NCI-H187 treated with DMSO at 0.1 percent for 48 hours (cell line): ENCODE measurements around the gene GDI2.
A peak's percentile ranks its signal among the peaks of the same experiment; 100 is the strongest.
"Not testable (repeated sequence)": the region's sequence is repeated elsewhere in the genome, so short reads cannot be mapped to it uniquely, and the experiment has no call there.

Experiments
- DNase-seq: peaks from one replicate; lab custom pipeline; 2025; lab: John Stamatoyannopoulos, UW

Gene GDI2

DNA sequence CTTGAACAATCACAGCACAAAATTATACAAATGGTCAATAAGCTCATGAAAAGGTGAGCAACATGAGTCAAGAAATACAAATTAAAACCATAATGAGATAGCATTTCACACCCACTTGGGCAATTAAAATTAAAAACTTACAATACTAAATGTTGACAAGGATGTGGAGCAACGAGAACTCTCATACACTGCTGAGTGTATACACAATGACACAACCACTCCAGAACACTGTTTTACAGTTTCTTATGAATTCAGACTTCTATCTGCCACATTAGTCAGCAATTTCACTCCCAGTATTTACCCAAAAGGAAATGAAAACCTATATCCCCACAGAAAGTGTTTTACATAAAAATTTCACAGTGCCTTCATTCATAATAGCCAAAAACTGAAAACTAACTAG lies 31.1 kb downstream of the GDI2 start:
- DNase-seq, result no peak

DNA sequence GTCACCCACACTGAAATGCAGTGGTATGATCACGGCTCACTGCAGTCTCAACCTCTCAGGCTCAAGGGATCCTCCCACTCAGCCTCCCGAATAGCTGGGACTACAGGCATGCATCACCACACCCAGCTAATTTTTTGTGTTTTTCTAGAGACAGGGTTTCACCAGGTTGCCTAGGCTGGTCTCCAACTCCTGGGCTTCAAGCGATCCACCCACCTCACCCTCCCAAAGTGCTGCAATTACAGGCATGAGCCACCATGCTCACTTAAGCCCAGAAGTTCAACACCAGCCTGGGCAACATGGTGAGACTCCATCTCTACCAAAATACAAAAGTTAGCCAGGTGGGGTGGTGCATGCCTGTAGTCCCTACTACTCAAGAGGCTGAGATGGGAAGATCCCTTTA lies 33.5 kb downstream of the GDI2 start:
- no peak for DNase-seq

DNA sequence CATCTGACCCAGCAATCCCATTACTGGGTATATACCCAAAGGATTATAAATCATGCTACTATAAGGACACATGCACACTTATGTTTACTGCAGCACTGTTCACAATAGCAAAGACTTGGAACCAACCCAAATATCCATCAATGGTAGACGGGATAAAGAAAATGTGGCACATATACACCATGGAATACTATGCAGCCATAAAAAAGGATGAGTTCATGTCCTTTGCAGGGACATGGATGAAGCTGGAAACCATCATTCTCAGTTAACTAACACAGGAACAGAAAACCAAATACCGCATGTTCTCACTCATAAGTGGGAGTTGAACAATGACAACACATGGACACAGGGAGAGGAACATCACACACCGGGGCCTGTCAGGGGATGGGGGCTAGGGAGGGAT lies 35.5 kb downstream of the GDI2 start:
- DNase-seq, result not testable (repeated sequence)

DNA sequence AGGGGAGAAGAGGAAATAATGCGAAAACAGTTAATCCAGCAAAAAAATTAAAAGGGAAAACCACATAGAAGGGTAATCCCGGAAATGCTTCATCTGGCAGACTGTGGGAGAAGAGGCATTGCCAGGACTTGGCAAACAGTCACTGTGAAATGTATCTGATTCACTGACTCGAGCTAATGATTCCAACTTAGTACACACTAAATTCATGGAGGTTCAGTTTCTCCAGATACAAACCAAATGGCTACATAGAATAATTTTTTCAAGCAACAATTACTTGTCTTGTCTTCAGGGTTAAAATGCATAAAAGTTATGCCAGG lies 36.4 kb downstream of the GDI2 start:
- DNase-seq, result no peak

DNA sequence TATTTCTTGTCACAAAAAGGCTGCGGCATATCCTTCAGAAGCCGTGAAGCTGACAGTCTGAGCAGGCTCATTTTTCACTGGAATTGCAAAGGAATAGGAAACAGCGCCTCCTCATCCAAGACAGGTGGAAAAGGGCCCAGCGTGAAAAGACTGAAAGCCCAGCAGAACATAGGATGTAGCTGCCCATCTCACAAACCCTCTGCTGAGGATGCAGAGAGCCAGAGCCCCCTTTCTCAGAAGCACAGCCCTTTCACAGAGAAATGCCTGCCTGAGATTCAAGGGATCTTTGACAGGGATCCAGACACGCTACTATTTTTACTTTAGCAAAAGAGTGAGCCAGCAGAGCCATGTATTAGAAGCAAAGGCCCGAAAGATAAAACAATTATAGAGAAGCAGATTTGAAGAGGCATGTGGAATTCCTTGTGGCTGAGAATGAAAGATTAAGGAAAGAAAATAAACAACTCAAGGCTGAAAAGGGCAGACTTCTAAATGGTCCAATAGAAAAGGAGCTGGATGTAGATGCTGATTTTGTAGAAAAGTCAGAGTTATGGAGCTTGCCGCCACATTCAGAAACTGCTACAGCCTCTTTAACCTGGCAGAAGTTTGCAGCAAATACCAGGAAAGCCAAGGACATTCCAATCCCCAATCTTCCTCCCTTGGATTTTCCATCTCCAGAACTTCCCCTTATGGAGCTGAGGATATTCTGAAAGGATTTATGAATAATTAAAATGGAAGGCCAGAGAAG lies 36.9 kb downstream of the GDI2 start:
- DNase-seq, result no peak

DNA sequence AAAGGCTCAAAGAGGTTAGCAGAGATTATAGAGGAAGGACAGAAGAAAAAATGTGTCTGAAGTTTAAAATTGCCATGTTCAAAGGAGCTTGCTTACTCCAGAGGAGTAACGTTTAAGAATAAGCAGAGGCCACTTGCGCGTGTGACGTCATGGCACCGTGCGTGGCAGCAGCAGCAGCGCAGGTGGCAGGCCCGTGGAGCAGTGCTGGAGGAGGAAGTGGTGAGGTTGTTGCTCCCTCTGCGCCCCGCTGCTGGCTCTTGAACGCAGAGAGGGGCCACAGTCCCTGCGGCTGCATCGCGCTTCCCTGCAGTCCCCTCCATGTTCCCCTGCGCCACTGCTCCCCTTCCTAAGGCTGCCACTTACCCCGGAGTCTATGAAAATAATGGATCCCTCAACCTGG lies 37.5 kb downstream of the GDI2 start:
- no peak for DNase-seq

DNA sequence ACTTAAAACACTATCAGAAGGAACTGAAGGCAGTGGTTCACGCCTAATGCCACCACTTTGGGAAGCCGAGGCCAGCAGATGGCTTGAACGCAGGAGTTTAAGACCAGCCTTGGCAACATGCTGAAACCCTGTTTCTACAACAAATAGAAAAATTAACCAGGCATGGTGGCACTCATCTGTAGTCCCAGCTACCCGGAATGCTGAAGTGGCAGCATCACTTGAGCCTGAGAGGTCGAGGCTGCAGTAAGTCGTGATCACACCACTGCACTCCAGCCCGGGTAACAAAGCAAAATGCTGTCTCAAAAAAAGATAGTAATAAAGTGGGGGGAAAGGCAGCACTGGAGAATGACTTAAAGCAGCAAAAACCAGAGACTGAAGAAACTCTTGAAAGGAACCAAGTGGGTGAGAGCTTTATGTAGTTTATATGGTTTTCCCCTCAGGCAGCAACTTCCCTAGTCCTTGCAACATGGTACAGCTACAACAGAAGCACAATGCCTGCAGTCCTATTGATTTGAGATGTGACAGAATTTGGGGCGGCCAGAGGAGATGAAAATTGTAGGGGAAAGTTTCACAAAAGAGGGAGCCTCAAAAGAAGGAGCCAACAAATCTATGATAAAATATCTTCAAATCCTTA lies 38.1 kb downstream of the GDI2 start:
- DNase-seq, result no peak

DNA sequence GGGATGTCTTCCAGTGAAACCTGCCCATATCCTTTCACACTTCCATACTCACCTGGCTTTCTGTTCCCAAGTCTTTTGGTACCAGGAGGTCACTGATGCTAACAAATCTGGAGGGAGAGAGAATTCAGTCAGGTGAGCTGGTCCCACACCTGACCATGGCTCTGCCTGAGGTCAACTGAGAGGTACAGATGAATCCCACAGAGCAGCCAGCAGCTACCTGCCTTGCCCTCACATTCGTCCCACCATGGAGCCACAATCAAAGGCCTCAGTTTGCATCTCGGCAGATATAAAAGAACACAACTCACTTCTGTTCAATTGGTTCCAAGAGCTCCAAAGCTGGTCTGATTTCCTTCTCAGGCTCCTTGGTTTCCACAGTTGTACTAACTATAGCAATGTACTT lies 47.0 kb downstream of the GDI2 start:
- DNase-seq, result no peak

DNA sequence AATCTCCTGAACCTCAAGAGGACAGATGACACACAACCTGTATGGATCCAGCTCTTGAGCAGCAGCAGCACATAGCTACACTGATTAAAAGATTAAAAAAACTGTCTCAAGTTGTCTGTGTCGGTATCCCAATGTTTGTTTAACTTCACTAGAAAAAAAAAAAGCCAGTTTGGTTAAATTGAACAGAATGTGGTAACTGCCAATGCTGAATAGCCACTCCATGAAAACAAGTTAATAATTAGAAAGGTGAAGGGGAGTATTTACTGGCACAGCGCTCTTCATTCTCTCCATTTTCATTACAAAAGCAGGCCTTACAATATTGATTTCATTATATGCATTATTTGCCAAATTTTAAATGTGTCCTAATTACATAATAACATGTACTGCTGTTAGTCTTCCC lies 47.6 kb downstream of the GDI2 start:
- DNase-seq, result no peak

DNA sequence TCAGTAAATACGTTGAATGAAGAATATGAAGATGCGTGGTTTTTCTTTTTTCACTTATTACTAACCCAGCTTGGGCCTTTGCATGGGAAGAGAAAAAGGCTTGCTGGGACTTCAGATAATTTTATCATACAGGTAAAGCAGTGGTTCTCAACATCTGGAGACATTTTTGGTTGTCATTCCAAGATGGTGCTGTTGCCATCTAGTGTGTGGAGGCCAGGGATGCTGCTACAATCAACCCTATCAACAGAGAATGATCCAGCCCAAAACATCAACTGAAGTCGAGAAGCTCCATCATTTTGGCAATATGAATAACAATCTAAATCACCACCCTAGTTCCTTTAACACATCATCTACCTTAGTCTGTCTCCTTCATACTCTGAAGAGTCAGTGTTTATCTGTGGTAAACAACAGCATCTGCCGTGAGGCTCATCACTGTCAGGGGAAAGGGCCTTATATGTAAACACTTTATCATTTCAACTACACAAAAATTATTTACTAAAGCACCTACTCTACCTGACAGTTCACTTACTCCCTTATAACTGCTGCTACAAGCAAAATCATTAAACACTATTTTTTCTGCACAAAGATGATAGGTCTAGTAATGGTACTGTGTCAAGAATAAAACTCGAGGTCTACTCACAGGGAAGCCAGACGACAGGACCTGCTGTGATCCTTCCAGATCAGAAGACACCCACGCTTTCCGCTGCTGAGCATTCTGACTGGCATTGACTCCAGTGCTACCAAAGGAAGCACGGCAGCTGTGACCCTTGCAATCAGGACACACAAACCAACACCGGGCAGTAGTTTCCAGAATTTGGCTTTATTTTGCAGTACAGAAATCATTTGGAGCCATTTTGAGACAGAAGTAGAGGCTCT lies 48.6 kb downstream of the GDI2 start:
- DNase-seq, result no peak

DNA sequence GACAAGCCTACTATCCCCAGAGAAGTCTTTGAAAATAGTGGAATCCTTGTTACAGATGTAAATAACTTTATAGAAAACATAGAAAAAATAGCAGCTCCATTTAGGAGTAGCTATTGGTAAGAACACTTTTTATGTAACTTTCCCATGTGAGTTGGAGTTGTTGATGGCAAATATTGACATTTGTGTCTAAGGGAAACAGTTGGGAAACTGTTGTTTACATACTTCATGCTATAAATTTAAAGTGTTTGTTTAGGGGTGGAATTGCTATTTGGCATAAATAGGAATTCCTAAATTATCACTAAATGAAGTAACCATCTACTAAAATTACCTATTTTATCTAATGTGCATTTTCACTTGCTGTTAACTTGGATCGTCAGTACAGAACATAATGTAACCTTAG lies 50.7 kb downstream of the GDI2 start:
- no peak for DNase-seq

DNA sequence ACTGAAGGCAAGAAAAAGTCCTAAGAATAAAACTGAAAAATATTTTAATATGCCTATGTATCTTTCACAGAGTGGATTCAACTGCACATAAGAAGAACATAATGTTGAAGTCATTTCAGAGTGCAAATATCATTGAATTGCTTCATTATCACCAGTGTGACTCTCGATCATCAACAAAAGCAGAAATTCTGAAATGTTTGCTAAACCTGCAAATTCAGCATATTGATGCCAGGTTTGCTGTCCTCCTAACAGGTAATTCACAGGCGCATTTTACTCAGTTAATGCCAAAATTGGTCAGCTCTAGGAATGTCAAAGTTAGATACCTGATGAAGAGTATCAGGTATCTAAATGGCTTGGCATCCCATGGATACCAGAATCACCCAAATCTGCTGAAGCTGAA lies 52.0 kb downstream of the GDI2 start:
- no peak for DNase-seq

DNA sequence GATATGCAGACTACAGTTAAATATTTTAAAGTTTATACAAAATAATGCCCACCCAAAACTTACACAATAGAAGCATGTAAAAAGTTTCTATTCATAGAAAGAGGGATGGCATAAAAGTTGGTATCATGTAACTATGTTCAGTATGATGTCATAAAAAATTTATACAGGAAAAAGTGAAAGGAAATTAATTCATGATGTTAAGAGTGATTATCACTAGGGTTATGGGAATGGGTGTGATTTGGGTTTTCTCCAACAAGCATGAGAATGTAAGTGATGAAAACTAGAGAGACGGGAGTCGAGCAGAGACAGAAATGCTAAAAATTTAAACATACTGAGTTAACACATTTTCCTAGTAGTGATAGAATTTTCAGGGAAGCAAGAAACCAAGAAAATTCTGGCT lies 52.7 kb downstream of the GDI2 start:
- DNase-seq, result no peak

DNA sequence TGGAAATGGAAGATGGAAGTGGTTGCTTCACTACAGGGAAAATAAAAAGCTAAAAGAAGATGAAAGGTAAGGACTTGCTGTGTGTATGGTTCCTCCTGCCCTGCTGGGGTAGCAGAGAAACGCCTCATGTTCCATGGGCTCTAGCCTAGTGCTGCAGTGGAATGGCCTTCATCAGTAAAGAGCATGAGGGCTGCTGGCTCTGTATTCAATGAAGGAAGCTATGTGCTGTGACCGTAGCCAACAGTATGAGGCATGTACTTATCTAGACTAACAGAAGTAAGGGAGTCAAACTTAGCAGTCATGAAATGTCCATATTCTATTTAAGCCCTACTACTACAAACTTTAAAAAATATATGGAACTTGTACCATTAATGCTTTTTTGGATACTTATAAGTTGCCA lies 54.3 kb downstream of the GDI2 start:
- no peak for DNase-seq

DNA sequence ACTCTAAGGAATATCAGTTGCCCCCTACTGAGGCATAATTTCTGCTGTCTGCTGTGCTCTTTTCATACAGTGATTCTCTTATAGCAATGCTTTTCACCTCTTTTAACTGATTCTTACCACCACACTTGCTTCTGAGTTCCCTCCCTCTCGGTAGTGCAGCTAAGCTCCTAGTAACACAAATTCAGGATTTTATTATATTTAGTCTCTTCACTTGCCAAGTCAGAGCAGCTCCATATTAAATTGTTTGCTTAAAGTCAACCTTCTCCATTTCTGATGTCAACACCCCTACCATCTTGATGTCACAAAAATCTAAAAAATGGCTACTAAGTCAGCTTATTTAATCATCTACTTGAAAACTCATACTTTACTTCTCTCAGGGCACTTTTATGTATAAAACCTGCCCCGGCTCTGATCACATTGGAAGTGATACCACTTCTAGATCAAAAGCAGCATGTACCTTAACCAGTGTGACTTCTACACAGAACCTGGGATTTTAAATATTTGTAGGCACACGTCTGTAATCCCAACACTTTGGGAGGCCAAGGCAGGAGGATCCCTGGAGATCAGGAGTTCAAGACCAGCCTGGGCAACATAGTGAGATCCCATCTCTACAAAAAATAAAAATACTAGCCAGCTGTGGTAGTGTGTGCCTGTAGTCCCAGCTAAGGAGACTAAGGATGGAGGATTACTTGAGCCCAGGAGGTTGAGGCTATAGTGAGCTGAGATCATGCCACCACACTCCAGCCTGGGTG lies 55.3 kb downstream of the GDI2 start:
- no peak for DNase-seq

DNA sequence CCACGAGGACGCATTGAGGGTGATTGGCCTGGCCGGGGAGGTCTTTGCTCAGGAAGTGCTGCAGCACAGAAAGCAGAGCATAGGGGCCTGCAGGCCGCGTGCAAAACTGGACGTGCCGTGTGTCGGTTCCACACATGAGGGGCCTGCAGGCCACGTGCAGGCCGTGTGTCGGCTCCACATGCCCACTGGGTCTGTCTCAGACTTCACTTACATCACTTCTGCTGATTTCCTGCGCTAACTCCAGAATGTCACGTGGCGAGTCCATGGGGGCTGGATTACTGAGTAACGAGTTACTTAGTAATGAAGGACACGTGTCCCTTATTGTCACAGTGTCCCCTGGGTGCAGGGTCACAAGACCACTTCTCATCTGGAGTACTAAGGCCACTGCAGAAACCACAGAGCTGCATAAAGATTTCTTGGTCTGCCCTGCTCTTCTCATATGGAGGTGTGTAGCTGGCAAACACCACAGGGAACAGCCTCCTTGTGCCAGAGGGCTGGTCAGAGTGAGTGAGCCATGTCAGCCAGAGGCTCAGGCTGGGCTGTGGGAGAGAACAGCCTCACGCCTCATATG lies 60.8 kb downstream of the GDI2 start:
- no peak for DNase-seq

DNA sequence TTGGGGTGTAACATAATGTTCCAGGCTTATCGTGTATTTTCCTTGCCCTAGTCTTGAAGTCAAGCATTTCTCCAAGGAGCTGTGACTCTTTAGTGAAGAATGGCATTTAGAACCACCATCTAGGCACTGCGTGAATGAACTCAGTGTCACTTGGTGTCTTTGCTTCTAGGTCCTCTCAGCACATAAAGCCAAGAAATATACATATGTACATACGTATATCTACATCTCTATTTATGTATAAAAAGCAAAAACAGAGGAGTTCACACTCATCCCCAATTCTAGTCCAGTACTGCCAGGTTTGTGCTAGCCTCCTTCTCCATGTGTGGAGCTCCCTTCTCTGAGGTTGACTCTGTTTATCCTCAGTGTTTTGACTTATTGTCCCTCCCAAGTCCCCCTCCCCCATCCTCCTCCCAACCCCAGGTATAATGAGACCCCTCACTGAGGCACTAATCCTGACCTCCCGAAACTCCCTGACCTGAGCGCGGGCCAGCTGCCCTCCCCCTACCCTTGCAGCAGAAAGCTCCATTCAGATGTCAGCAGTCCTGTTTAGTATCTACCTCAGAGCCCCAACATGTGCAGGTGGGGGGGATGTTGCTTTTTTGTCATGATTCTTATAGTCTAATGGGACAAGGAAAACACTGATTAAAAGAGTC lies 61.5 kb downstream of the GDI2 start:
- DNase-seq, result no peak

DNA sequence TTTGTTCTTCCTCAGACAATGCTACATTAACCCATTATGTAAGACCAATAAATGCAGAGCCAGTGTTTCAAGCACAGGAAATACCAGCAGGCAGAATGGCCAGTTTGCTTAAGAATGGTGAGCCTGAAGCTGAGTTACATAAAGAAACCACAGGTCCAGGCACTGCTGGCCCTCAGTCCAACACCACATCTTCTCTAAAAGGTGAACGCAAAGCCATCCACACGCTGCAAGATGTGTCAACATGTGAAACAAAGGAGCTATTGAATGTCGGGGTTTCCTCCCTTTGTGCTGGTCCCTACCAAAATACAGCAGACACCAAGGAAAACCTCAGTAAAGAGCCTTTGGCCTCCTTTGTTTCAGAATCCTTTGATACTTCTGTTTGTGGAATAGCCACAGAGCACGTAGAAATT lies 64.8 kb downstream of the GDI2 start:
- DNase-seq, result no peak

DNA sequence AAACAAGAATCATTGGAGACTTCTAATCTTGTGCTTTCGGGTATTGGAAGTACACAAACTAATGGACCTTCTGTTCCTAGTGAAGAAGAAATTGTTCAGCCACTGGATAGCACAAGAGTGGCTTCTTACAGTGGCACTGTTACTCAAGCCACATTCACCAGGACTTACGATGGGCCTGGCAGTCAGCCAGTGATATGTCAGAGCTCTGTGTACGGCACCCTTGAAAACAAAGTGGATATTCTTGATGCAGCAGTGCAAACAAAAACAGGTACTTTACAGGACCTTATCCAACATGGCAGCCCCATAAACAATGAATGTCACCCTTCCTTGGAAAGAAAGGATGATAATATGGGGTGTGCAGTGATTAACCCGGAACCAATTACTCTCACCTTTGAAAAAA lies 67.0 kb downstream of the GDI2 start:
- DNase-seq, result peak; percentile 0

DNA sequence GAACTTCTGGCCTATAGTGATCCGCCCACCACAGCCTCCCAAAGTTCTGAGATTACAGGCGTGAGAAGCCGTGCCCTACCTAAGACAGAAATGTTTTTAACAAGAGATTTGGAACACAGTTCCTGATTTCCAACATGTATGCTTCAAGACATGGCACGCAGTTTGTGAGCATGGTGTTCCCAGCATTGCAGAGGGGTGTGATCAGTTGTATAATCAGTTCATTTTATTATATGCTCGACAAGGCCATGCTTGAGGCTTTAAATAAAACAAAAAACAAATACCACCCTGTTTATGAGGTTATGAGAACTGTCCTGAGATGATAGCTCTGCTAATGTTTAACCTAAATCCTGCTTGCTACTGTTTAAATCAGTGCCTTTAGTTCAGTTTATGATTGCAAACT lies 68.4 kb downstream of the GDI2 start:
- no peak for DNase-seq

DNA sequence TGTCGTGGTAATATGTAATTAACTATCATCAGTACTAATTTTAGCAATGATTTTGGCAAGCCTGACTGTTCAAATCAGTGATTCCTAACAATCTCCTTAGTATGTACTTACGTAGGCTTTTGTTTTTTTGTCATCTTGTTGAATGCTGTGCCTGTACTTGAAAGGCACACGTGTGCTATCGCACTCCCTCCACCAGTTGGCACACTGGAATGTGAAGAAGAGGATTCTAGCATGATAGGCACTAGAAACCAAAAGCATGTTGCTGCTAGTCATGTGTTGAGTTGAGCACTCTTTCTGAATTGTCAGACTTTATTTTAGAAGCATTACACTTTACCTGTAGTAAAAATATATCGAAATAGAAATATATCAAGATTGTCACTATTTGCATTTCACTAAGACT lies 69.5 kb downstream of the GDI2 start:
- DNase-seq, result no peak

DNA sequence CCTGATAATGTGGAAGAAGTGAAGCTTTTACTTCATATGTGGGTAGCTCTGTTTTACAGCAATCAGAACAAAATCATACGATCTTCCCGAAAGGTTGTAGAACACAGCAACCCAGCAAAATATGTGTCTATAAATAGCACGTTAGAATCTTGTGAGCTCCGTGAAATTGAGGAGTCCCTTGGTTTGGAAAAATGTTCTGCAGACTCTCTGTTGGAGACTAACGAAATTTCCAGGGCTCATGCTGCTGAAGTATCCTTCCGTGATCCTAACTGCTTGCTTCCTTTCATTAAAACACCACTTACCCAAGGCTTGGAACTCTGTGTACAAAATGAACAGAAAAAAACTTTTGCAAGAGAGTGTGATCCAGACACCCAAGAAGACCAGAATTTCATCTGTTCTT lies 71.1 kb downstream of the GDI2 start:
- no peak for DNase-seq
